Measurements from ENCODE around the gene CMC2. TPM values are rescaled to one million over a fixed set of nuclear protein-coding genes. Genes with fewer than 3 reads are reported as not detected.

Gene CMC2
- total and polyA plus RNA-seq, 2 of the 8 experiments (the other 6 are each of a cell fraction or from before 2014, with no cell fraction given), result 66.6 to 116 TPM

DNA sequence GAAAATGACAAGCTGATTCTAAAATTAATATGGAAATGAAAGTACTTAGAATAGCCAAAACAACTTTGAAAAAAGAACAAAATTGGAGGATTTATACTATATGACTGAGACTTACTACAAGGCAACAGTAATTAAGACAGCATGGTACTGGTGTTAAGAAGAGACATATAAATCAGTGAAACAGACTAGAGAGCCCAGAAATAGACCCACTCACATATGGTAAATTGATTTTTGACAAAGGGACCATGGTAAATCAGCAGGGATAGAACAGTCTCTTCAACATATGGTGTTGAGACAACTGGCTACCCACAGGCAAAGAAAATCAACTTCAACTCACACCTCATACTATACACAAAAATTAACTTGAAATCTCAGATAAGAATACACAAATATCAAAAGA lies 12.9 kb downstream of the CMC2 start (continued):
- no peak for TF ChIP-seq CHD1 (IDR thresholded peaks at IDR 0.05; ENCODE audit: low read depth, low read length)
